HG03558 (cell line): ENCODE data around the gene TCFL5.

Experiments used
- ATAC-seq: cut with Tn5 transposase; IDR thresholded peaks from one replicate; pipeline ENCODE4 v1.9.1; 2021; ENCODE audit warnings: moderate number of reproducible peaks; ENCODE audit not compliant: unreplicated experiment; ENCODE audit errors: extremely low read depth

The TCFL5 gene

GRCh38 chr20:62815066-62815991, 46.3 kb downstream of the TCFL5 start:
- no peak for ATAC-seq

GRCh38 chr20:62814709-62815065, 46.9 kb downstream of the TCFL5 start:
- no peak for ATAC-seq

GRCh38 chr20:62814060-62814708, 47.4 kb downstream of the TCFL5 start:
- no peak for ATAC-seq

- ATAC-seq = no peak
These were observed 48.0 kb downstream of the TCFL5 start for GRCh38 chr20:62813588-62813987.

GRCh38 chr20:62812907-62813200, 48.8 kb downstream of the TCFL5 start:
- ATAC-seq = no peak

GRCh38 chr20:62812181-62812906, 49.3 kb downstream of the TCFL5 start:
- no peak for ATAC-seq

GRCh38 chr20:62811720-62812119, 49.9 kb downstream of the TCFL5 start:
- no peak for ATAC-seq

- ATAC-seq = no peak
These were observed 50.3 kb downstream of the TCFL5 start for GRCh38 chr20:62811320-62811719.

GRCh38 chr20:62809530-62810428, 51.8 kb downstream of the TCFL5 start:
- no peak for ATAC-seq

- ATAC-seq = no peak
These were observed 53.3 kb downstream of the TCFL5 start for GRCh38 chr20:62808211-62808865.

- ATAC-seq = no peak
These were observed 54.0 kb downstream of the TCFL5 start for GRCh38 chr20:62807444-62808210.

- ATAC-seq = no peak
These were observed 55.1 kb downstream of the TCFL5 start for GRCh38 chr20:62806383-62807050.

- ATAC-seq = no peak
These were observed 55.8 kb downstream of the TCFL5 start for GRCh38 chr20:62805711-62806382.

- no peak for ATAC-seq
These were observed 56.4 kb downstream of the TCFL5 start for GRCh38 chr20:62805155-62805710.

- ATAC-seq = no peak
These were observed 56.9 kb downstream of the TCFL5 start, which contains the start of gene OGFR for GRCh38 chr20:62804627-62805154. OGFR (plus strand) TSS chr20:62804835; CDS start chr20:62804860, 25 bp downstream.

GRCh38 chr20:62804021-62804626, 57.5 kb downstream of the TCFL5 start:
- ATAC-seq = no peak
